GM12865 (cell line): ENCODE measurements around the gene CTNNA1.
"Not testable (repeated sequence)": the region's sequence is repeated elsewhere in the genome, so short reads cannot be mapped to it uniquely, and the experiment has no call there.

Experiments
- DNase-seq: peaks from one replicate; pipeline ENCODE4 v3.0.0; 2010; ENCODE audit warnings: low read depth
- H3K4me3 ChIP-seq: 2 replicates; pipeline ENCODE4 v1.5.1; 2011; ENCODE audit warnings: mild to moderate bottlenecking, low read depth, low read length, control low read depth
- CTCF ChIP-seq: IDR thresholded peaks from 2 replicates; pipeline ENCODE4 v1.5.1; 2011; ENCODE audit warnings: low read length, control low read depth, low read depth, inconsistent platforms; ENCODE audit not compliant: insufficient read depth; ENCODE audit errors: missing control alignments

Gene CTNNA1

GRCh38 chr5:138757061-138757776 is 4.0 kb downstream of the CTNNA1 start:
- no peak for TF ChIP-seq CTCF
- no peak overlapping the region for H3K4me3 ChIP-seq
- no peak for DNase-seq

- DNase-seq: no peak
- TF ChIP-seq CTCF: no peak
- H3K4me3 ChIP-seq: no peak overlapping the region
These were observed 7.4 kb downstream of the CTNNA1 start for GRCh38 chr5:138760448-138761110.

- DNase-seq: not testable (repeated sequence)
These were observed 7.9 kb downstream of the CTNNA1 start for GRCh38 chr5:138761115-138761514.

GRCh38 chr5:138761670-138762069 is 8.4 kb downstream of the CTNNA1 start:
- not testable (repeated sequence) for DNase-seq, H3K4me3 ChIP-seq

More at GRCh38 chr5:138761115-138761514, 7.9 kb downstream of the CTNNA1 start:
- H3K4me3 ChIP-seq: not testable (repeated sequence)

GRCh38 chr5:138762110-138762509 is 8.9 kb downstream of the CTNNA1 start:
- no peak overlapping the region for H3K4me3 ChIP-seq
- DNase-seq: no peak
- no peak for TF ChIP-seq CTCF

GRCh38 chr5:138763037-138763778 is 10.0 kb downstream of the CTNNA1 start:
- no peak for DNase-seq
- no peak overlapping the region for H3K4me3 ChIP-seq
- TF ChIP-seq CTCF: no peak

- TF ChIP-seq CTCF: no peak
- H3K4me3 ChIP-seq: no peak overlapping the region
- no peak for DNase-seq
These were observed 17.1 kb downstream of the CTNNA1 start for GRCh38 chr5:138770291-138770690.
